Fibroblast of lung (primary cell): ENCODE results near the gene CERS4. TPM values are rescaled to one million over a fixed set of nuclear protein-coding genes. Genes with fewer than 3 reads are reported as not detected.

Experiments
- DNase-seq, 2 donors: peaks; one replicate each; pipeline versions ENCODE4 v3.0.0 to v3.0.0-alpha.2; 2010; ENCODE audit warnings: low read depth in 2 of 2
- H2AFZ ChIP-seq: 2 replicates; pipeline ENCODE4 v1.5.1; 2012; ENCODE audit warnings: low read length, control low read depth, inconsistent platforms
- H3K27ac ChIP-seq: 2 replicates; pipeline ENCODE4 v1.5.1; 2011; ENCODE audit warnings: low read length, control low read depth; ENCODE audit not compliant: insufficient read depth
- H3K27me3 ChIP-seq: 2 replicates; pipeline ENCODE4 v1.5.1; 2011; ENCODE audit warnings: mild to moderate bottlenecking, low read length; ENCODE audit not compliant: control insufficient read depth, insufficient read depth
- H3K36me3 ChIP-seq: 2 replicates; pipeline ENCODE4 v1.5.1; 2011; ENCODE audit warnings: low read length; ENCODE audit not compliant: control insufficient read depth, insufficient read depth
- H3K4me1 ChIP-seq: 2 replicates; pipeline ENCODE4 v1.5.1; 2011; ENCODE audit warnings: low read length; ENCODE audit not compliant: control insufficient read depth, insufficient read depth; ENCODE audit errors: extremely low read depth
- H3K4me2 ChIP-seq: 2 replicates; pipeline ENCODE4 v1.5.1; 2011; ENCODE audit warnings: low read length, control low read depth; ENCODE audit not compliant: insufficient read depth; ENCODE audit errors: extremely low read depth
- H3K4me3 ChIP-seq, 4 experiments: fragments of 200-600 bp in 1 of 4; sonication (generic) in 1 of 4; replicated peaks in 1 of 4; 2 replicates each; pipeline ENCODE4 v1.5.1; 2011 to 2016; ENCODE audit warnings: low read length in 4 of 4, low read depth in 3 of 4, mild to moderate bottlenecking in 3 of 4, control low read depth in 2 of 4, inconsistent platforms in 1 of 4, mixed read lengths in 1 of 4; ENCODE audit not compliant: insufficient read depth in 1 of 4; ENCODE audit errors: control extremely low read depth in 1 of 4
- H3K79me2 ChIP-seq: 2 replicates; pipeline ENCODE4 v1.5.1; 2012; ENCODE audit warnings: mild to moderate bottlenecking, low read length, inconsistent platforms; ENCODE audit not compliant: control insufficient read depth, insufficient read depth
- H3K9ac ChIP-seq: 2 replicates; pipeline ENCODE4 v1.5.1; 2011; ENCODE audit warnings: mild to moderate bottlenecking, low read length, control low read depth; ENCODE audit not compliant: insufficient read depth
- H3K9me3 ChIP-seq: 2 replicates; pipeline ENCODE4 v1.5.1; 2012; ENCODE audit warnings: low read depth, low read length; ENCODE audit not compliant: control insufficient read depth, insufficient read depth
- H4K20me1 ChIP-seq: 2 replicates; pipeline ENCODE4 v1.5.1; 2011; ENCODE audit warnings: low read length; ENCODE audit not compliant: control insufficient read depth, insufficient read depth; ENCODE audit errors: extremely low read depth
- EZH2 ChIP-seq: IDR thresholded peaks from 2 replicates; pipeline ENCODE4 v1.5.1; 2012; ENCODE audit warnings: low read length, control low read depth, mild to moderate bottlenecking; ENCODE audit errors: missing control alignments
- polyA plus RNA-seq, 2 donors: library from polyadenylated mRNA; depleted of rRNA in 1 of 2; stranded (reverse) in 1 of 2; unstranded in 1 of 2; fragments of >200 nt; gene quantifications; 2 replicates each; pipeline ENCODE4 v1.2.1, GENCODE V29; 2011 to 2012; ENCODE audit warnings: missing spikeins in 1 of 2
- total RNA-seq: library from RNA; depleted of rRNA; stranded (reverse); fragments of >200 nt; gene quantifications from 2 replicates; pipeline ENCODE4 v1.2.1, GENCODE V29; 2014
- TF ChIP-seq, protein P1 (sequence below), 2 donors: IDR thresholded peaks in 1 of 2; conservative IDR thresholded peaks in 1 of 2; 1 replicate in 1 of 2; 2 replicates in 1 of 2; pipeline ENCODE4 v1.5.1; 2011 to 2012; ENCODE audit warnings: low read length in 2 of 2, control low read depth in 1 of 2, inconsistent platforms in 1 of 2, low read depth in 1 of 2, mild to moderate bottlenecking in 1 of 2

The CERS4 gene
- total and polyA plus RNA-seq, 2 donors (not counting 1 experiment from before 2014, with no cell fraction given) = 0.74 to 17.0 TPM

DNA sequence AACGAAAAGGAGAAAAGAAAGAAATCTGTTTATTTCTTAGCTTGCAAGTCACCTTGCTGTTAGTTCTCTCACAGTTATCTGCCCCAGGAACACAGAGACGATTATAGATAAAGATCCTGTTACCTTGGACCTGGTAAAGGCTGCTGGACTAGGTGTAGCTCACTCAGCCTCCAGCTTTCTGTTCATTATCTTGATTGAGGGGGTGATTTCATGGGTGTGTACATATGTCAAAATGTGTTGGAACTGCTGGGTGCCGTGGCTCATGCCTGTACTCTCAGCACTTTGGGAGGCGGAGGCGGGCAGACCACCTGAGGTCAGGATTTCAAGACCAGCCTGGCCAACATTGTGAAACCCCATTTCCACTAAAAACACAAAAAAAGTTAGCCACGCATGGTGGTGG is 27.9 kb downstream of the CERS4 start:
- H3K4me3 ChIP-seq = no peak overlapping the region
- no peak for DNase-seq
- TF ChIP-seq, protein P1, sequence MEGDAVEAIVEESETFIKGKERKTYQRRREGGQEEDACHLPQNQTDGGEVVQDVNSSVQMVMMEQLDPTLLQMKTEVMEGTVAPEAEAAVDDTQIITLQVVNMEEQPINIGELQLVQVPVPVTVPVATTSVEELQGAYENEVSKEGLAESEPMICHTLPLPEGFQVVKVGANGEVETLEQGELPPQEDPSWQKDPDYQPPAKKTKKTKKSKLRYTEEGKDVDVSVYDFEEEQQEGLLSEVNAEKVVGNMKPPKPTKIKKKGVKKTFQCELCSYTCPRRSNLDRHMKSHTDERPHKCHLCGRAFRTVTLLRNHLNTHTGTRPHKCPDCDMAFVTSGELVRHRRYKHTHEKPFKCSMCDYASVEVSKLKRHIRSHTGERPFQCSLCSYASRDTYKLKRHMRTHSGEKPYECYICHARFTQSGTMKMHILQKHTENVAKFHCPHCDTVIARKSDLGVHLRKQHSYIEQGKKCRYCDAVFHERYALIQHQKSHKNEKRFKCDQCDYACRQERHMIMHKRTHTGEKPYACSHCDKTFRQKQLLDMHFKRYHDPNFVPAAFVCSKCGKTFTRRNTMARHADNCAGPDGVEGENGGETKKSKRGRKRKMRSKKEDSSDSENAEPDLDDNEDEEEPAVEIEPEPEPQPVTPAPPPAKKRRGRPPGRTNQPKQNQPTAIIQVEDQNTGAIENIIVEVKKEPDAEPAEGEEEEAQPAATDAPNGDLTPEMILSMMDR (conservative IDR thresholded peaks at IDR 0.05 in 1 of 2, IDR thresholded peaks at IDR 0.05 in 1 of 2; ENCODE audit: low read depth in 1 of 2, low read length in 2 of 2) = no peak
- TF ChIP-seq EZH2 = no peak

GRCh38 chr19:8238251-8238650 is 29.1 kb downstream of the CERS4 start:
- Histone ChIP-seq H3K9ac (no peak overlapping the region), H3K4me1 (peaks cover 7% of the 10 kb centered on the region)
- no peak for DNase-seq

More for the DNA sequence above, 27.9 kb downstream of the CERS4 start:
- Histone ChIP-seq H3K9me3 (no peaks in the 10 kb centered on the region), H3K4me2 (no peak overlapping the region), H2AFZ (no peak overlapping the region), H3K27me3 (no peaks in the 10 kb centered on the region), H3K9ac (no peak overlapping the region), H4K20me1 (no peaks in the 10 kb centered on the region), H3K4me1 (peaks cover 7% of the 10 kb centered on the region), H3K27ac (no peak overlapping the region), H3K36me3 (no peaks in the 10 kb centered on the region), H3K79me2 (no peaks in the 10 kb centered on the region)

DNA sequence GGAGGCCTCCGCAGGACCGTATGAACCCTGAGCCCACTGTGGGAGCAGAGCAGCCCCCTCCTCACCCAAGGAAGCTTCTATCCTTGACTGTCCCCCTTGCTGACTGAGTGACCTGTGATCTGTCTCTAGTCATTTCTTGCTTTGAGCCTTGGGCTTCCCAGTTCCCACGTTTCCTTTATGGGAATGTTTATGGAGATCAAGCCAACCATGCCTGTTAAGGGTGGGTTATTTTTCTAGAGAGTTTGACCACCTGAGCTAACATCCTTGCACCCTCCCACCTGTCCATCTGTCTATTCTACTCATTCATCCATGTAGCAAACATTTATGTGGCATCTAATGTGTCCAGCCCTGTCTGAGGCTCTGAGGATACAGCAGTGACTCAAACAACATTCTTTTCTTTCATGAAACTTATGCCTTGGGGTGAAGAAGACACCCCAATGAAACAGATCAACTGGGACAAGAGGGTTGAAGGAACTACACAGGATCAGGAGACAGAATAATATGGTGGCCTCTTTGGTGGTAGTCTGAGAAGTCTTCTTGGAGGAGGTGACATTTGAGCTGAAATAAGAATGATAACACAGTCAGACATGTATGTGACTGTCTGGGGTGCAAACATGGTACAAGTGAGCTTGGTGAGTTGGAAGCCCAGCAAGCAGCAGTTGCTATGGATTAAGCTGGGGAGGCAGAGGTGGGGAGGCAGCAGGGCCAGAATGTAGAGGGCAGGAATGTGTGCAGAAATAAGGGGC is 30.5 kb downstream of the CERS4 start:
- peaks cover 7% of the 10 kb centered on the region for H3K4me1 ChIP-seq
- no peaks in the 10 kb centered on the region for H3K36me3 ChIP-seq
- no peaks in the 10 kb centered on the region for H4K20me1 ChIP-seq
- no peak for TF ChIP-seq EZH2
- H3K9me3 ChIP-seq = no peaks in the 10 kb centered on the region
- H3K27me3 ChIP-seq = no peaks in the 10 kb centered on the region
- DNase-seq = no peak
- no peak overlapping the region for H2AFZ ChIP-seq
- no peak overlapping the region for H3K9ac ChIP-seq
- H3K4me2 ChIP-seq = peak overlapping the region; percentile 66
- no peak overlapping the region for H3K27ac ChIP-seq
- H3K79me2 ChIP-seq = no peaks in the 10 kb centered on the region
- H3K4me3 ChIP-seq = no peak overlapping the region

More at GRCh38 chr19:8238251-8238650, 29.1 kb downstream of the CERS4 start:
- Histone ChIP-seq H3K79me2 (no peaks in the 10 kb centered on the region), H3K27ac (no peak overlapping the region), H3K4me2 (no peak overlapping the region), H3K9me3 (no peaks in the 10 kb centered on the region), H4K20me1 (no peaks in the 10 kb centered on the region), H3K36me3 (no peaks in the 10 kb centered on the region), H2AFZ (no peak overlapping the region), H3K27me3 (no peaks in the 10 kb centered on the region), H3K4me3 (no peak overlapping the region)
- TF ChIP-seq, protein P1 (conservative IDR thresholded peaks at IDR 0.05 in 1 of 2, IDR thresholded peaks at IDR 0.05 in 1 of 2; ENCODE audit: low read depth in 1 of 2, low read length in 2 of 2) = no peak
- TF ChIP-seq EZH2 = no peak
